ENCODE measurements around the gene HPD.
"Not testable (repeated sequence)": the region's sequence is repeated elsewhere in the genome, so short reads cannot be mapped to it uniquely, and the experiment has no call there.

The HPD gene

DNA sequence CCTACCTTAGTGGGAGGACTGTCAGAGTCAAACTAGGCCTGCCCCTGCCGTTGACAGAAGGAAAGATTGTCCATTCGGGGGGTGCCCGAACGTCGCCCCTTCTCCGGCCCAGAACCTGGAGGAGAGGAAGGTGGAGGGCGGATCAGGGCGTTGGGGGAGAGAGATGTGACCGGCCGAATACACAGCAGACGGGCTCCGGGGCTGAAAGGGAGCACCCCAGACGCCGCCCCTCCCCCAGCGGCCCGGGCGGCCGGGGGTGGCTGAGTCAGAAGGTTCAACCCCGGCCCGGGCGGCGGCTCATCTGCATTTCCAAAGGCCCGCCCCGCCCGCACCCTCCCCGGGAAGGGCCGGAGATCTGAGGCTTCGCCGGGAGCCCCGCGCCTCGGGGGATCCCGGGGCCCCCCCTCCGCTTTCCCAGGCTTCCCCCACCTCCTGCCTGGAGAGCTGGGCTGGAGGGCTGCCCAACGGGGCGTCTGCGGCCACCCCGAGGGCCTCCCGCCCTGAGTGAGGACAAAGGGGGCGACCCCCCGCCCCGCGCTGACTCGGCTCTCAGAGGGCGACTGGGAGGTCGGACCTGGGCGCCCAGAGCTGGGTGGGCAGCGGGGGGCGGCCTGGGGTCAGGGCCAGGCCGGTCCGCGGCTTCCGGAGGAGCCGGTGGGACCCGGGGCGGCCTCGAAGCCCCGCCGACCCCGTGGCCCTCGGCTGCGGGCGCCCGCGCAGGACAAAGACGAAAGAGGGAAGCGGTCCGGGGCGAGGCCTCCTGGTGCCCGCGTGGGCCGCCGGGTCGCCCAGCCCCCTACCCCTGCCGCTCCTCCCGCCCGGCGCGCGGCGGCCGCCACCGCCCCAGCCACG lies 58.6 kb downstream of the HPD start:
- DNase-seq: peak in 49 of 56 donors; percentile 25 to 94 (median 65)

DNA sequence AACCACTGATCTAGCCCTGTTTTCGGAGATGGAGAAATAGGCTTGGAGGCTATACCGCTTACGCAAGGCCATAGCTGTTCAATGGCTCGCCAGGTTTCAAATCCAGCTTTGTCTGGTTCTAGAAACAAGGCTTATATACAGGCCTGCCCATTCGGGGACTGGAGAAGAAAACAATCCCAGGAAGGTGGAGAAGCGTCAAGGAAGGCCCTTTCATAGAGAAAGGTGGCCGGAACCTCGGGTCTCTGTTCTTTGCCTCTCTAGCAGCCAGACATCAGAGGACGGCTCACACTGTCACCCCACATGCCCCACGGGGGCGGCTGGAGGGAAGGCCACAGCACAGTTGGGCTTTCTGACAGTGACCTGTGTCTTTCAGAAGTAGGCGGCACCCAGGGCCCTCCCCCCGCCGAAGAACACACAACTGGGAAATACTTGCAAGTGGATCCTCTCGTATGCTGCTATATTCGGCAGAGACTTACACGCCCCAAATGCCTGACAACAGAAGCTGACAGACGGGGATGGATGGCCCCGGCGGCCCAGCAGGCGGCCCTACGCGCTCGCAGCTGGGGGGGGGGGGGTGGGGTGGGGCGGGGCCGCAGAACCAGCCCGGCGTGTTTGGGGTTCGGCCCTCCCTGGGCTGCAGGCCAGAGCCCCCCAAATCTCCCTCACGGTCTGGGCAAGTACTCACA lies 59.4 kb downstream of the HPD start:
- DNase-seq: peak in 47 of 56 donors; percentile 23 to 76 (median 56)

DNA sequence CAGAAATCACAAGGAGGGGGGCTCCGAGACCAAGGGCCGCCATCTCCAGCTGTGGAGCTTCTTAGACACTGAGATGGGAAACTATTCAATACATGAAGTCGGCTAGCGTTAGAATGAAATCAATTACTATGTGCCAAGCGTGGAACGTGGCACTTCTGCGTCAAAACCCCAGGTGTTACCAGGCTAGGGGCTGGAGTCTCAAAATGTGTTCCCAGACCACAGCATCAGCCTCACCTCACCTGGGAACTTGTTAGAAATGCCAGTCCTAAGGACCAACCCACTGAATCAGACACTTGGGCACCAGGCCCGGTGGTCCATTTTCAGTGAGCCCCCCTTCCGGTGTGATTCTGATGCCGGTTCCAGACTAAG lies 59.9 kb downstream of the HPD start:
- peak in 5 of 56 donors; percentile 22 to 42 (median 39) for DNase-seq

DNA sequence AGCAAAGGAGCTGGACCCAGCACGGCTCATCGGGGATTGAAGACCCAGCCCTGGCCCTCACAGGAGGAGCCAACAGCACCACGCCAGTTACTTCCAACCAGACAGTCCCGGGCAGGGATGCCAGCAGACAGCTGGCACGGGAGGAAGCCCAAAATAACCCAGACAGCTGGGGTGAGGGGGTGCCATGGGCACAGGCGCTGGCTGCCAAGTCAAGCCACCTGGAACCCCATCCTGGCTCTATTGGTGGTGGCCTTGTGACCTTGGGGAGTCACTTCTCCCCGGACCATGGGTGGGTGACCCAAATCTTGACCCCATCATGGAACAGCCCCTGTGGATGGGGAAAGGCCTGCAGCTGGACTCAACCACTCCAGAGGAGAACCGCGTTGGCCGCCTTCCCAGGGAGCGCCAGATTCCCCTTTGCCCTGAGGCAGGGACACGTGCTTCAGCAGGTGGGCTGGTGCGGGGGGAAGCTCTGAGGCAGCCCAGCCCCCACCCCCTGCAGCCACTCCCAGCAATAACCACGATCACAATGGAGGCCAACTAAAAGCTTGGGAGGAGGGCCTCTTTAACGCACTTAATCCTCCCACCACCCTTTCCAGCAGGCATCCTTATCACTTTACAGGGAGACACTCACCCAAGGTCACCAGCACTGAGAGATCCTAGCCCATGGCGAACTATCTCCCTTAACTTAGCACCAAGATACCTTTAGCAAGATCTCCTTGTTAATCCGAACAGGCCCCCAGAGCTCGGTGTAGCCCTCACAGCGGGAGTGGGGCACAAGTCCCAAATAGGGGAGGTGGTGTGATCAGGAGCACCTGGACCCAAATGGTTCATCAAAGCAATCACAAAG lies 60.5 kb downstream of the HPD start:
- peak in 49 of 56 donors; percentile 15 to 79 (median 57) for DNase-seq

DNA sequence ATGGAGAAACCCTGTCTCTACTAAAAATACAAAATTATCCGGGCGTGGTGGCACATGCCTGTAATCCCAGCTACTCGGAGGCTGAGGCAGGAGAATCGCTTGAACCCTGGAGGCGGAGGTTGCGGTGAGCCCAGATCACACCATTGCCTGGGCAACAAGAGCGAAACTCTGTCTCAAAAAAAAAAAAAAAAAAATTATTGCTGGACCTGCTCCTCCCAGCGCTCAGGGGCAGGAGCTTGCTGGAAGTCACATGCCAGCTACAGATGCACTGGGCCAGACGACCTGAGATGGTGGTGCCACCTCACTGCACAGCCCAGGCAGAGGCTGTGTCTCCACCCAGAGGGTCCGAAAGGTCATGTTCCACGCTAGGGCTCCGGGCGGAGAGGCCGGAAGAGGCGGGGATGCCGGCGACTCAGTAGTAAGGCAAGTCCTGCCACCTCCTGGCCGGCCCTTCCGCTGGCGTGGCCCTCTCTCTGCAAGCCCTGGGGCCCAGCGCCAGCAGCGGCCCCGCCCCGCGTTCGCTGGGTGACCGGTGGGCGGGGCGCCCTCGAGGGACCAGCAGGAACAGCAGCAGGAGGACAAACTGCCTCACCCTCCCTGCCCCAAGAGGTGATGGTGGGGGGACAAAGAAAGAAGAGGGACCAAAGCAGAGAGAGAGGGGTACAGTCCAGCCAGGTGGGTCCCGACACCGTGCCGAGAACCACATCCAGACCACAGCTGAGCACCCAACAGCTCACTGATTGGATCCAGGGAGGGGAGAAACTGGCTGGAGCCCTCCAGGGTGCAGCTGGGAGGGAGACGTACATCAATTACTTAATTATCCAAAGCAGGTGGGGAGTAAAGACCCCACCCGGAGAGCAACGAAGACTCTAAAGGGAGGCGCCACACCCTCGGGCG lies 61.6 kb downstream of the HPD start:
- peak in 52 of 56 donors; percentile 30 to 92 (median 67) for DNase-seq

DNA sequence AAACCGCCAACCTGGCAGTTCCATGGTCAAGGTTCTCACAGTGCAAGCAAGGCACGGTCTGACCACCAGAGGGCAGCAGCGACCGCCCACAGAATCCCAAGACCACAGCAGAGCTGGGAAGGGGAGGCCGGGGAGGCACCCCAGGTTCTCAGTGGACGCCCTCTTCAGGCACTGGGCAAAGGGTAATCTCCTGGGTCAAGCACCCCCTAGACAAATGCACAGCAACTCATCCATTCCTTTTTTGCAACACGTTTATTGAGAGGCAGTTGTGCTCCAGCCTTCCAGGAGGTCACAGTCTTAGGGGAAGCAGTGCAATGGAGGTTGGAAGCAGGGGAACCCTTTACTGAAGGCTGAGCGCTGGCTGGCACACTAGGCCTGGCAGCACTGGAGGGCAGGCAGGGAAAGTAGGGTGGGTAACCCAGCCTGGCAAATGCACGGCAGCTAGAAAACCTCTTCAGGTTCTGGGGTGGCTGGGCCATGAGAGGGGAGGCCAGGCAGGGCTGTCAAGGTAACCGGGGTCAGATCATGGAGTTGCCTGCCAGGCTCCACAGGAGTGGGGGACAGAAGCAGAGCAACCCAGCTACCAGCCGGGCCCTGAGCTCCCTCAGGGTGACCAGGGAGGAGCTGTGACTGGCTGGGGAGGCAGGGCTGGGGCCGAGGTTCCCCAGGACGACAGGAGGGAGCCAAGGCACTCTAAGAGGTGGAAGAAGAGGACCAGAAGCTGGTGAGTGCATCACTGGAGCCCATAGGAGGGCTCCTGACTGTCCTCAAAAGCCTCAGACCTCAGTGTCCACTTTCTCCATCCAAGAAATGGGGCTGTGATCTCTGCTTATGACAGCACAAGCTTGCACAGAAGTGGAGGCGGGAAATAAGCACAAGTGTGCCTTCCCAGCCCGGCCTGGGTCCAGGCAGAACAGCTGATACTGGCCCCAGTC lies 63.4 kb downstream of the HPD start:
- peak in 52 of 56 donors; percentile 26 to 93 (median 75) for DNase-seq

DNA sequence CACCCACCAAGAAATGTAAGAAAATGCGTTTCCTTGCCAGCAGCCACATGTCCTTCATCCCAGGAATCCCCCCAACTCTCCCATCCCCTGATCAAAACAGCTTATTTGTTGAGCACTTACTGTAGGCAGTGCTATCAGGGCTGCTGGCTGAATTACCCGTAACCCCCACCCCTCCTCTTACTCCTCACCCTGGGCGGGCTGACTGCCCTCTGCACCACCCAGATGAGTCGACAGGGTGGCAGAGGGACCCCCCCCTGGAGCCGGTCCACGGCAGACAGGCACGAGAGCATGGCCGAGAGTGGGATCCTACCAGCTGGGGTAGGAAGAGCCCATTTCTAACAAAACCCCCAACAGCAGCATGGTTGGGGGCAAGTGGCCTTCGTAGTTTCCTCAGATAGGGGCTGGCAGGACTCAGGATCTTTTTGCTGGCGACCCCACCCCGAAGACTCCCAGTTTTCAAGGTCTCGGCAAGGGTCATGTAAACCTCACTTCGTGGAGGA lies 64.1 kb downstream of the HPD start:
- peak in 7 of 56 donors; percentile 49 to 63 (median 54) for DNase-seq

DNA sequence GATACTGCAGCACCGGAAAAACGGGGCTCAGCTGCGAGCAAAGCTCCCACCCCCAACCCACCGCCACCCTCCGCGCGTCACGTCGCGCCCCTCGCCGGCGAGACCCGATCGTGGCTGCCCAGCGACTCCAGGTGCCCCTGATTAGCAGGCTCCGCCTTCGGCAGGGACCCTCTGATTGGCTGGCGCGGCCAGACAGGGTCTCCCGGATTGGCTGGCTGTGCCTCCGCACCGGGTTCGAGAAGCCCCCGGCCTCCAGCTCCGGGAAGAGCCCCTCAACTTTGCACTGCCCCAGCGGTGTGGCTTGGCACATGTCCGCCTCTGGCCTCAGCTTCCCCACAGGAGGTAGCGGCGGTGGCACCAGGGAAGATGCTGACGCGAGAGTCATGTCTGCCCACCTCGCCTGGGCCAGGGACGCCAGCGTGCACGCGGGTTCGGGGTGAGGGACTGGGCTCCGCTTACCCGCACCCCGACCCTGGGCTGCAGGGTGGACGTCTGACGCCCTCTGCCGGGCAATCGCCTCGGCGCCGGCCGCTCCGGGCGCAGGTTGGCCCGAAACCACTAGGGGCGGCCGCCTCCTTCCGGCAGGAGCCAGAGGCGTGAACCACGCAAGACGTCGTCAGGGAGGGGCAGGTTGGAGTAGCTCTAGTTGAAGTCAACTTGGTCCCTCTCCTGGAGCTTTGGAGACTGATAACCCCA lies 64.7 kb downstream of the HPD start:
- DNase-seq: peak in 54 of 56 donors; percentile 41 to 90 (median 74)

DNA sequence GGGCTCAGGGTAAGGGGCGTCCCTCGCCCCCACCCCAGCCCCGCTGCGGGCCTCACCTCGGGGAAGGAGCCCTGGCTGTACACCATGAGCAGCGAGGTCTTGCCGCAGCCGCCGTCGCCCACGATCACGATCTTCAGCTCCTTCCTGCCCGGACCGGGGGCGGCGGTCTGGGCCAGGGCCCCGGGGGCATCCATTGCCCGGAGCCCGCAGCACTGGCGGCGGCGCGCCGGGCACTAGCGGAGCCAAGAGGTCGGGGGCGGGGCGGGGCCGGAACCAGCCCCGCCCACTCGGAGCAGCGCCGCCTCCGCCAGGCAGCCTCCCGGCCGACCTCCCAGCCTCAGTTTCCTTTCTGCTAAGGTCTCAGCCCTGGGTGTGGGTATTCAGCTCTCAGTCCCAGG lies 65.2 kb downstream of the HPD start, which contains the start of gene RHOF:
RHOF (minus strand) TSS at position 249 of the 398 bp plus-strand sequence; CDS start at position 194, 55 bp downstream.
- DNase-seq: no peak

DNA sequence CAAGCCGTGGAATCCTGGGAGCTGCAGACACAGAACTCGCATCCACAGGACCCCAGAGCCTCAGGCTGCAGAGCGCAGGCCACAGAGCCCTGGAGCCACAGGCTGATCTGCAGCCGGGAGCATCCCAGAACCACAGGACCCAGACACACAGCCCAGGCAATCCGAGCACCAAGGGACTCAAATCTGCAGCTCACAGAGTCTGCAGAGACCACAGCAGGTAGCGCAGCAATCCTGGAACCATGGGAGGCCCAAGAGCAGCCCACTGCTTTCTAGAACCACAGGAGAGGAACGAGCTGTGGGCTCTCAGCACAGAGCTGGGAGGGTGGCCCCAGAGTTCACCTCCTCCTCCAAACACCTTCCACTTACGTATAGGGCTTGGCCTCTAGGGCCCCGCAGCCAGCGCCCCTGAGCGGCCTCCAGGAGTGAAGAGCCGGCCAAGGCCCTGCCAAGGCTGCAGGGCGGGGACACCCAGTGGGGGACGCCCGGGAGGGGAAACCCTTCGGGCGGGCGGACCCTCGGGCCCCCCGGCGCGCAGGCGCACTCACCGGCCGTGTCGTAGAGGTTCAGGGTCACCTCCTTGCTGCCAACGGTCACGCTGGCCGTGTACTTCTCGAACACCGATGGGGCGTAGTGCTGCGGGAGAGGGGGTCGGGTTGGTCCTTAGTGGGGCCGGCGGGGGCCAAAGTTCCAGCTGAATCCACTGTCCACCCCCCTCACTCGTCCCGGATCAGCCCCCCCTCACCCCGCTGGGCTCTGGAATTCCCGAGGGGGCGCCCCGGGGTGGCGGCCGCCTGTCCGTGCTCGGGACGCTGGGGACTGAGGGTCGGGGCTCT lies 65.8 kb downstream of the HPD start:
- no peak for DNase-seq

DNA sequence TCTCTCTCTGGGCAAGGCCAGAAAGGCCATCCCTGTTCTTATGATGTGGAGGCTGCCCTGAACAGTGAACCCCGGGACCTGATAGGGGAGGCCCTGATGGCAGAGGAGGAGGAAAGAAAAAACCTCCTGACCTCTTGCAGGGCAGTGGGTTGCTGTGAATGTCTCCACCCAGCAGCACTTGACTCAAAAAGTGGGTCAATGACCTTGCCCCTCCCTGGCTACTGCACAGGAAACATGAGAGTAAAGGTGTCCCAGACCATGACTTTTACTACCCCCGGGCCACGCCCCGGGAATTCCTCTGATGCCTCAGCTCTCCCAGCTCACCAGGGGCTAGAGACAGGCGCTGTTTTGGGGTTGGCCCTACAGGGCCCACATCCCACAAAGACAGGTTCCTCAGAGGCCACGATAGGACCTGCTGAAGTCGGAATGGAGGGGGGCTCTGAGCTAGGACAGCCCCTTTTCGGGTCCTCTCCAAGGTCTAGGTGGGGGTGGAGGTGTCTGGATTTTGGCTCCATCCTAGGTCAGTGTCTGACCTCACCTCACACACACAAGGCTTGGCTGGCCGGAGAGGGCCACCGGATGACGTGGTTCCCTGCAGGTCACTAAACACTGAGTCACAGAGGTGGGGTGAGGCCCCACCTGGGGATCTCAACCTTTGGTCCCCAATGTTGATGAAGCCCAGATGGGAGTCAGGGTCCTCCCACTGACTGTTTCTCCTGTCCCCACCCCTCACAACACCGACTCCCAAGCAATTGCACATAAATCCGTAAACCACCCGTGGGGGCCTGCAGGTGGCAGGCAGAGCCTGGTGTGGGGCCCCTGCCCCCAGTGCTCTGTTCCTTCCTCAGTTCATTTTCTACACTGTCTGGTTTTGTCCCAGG lies 66.7 kb downstream of the HPD start:
- DNase-seq: no peak

DNA sequence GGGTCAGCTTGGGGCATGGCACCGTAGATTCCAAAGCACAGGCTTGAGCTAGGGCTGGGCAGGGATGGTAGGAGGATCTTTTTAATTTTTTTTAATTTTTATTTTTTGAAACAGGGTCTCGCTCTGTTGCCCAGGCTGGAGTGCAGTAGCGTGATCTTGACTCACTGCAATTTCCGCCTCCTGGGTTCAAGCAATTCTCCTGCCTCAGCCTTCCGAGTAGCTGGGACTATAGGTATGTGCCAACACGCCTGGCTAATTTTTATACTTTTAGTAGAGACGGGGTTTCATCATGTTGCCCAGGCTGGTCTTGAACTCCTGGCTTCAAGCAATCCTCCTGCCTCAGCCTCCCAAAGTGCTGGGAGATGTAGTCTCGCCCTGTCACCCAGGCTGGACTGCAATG lies 67.9 kb downstream of the HPD start:
- not testable (repeated sequence) for DNase-seq

DNA sequence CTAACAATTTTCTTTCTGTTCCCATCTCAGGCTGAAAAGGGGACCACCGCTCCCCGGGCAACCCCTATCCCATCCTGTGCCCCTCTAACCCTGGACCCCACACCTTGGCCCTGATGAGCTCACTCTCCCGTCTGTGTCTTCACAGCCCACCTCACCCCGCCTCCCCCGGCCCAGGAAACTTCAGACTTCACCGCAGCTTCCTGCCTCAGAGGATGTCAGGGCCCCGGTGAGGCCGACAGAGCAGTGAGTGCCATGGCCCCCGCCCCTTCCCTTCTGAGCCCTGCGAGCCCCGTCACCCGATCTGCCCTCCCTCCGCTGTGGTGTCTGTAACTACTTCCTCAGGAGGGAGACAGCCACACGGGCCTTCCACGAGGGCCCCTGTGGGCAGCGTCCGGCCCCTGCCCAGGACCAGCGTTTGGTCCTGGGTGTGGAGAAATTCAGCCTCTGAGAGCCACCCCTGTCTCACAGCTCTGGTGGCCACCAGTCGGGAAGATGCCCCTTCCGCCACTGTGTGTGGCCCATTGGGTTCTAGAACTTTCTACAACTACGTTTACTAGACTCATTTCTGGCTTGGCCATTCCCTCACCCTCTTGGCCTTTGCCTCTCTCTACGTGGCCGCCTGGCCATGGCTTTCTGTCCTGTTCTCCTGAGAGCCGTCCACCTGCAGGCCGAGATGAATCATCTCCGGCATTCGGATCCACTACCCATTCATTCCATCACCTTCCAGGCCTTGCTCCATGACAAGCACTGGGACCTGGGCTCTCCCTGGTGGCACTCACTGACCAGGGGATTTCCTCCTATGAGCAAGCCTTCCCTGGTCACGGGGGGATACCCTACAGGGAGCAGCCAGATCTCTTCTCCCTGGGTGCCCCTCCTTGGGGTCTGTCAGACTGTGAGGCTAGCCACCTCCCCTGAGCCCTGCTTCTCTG lies 68.6 kb downstream of the HPD start:
- peak in 11 of 56 donors; percentile 12 to 39 (median 22) for DNase-seq

Data from nucleus accumbens (tissue), 56 donors.